ENCODE measurements around the gene CACNG1.

- TF ChIP-seq GATA3 (IDR thresholded peaks at IDR 0.05; ENCODE audit: low read depth, low read length) (no peak), GATA2 (IDR thresholded peaks at IDR 0.05; ENCODE audit: low read depth, low read length) (no peak)
Observed at GRCh38 chr17:67024736-67025135, 19.6 kb upstream of the CACNG1 start.
